Measurements from ENCODE around the gene PNPLA6.

DNA sequence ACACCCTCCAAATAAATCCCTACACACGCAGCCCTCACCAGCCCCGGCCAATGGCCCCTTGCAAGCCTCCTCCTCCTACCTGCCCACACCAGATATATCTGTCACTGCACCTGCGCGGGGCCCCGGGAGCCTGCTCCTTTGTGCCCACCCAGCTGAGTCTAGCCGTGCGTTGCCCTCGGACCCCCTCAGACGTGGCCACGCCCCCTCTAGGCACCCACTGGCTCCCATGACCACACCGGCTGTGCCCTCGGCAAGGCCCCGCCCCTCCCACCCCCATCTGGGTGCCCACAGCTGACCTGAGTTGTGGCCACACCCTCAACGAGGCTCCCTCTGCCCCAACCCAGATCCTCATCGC, 6.3 kb upstream of the PNPLA6 start:
- no peak for TF ChIP-seq CTCF (conservative IDR thresholded peaks at IDR 0.05)
- TF ChIP-seq EZH2 (IDR thresholded peaks at IDR 0.05; ENCODE audit: low read depth): no peak

All from PC-9 (cell line).